Muscle layer of duodenum (tissue), 2 donors: ENCODE data around the gene TAOK3.
"Not testable (repeated sequence)": the region's sequence is repeated elsewhere in the genome, so short reads cannot be mapped to it uniquely, and the experiment has no call there.

ENCODE experiments used
- H3K27ac ChIP-seq: one replicate; pipeline ENCODE4 v1.7.0; 2013; ENCODE audit warnings: mild to moderate bottlenecking, low read length
- H3K27me3 ChIP-seq: one replicate; pipeline ENCODE4 v1.7.0; 2013; ENCODE audit warnings: low read depth, mild to moderate bottlenecking, control low read depth, low read length
- H3K36me3 ChIP-seq, 2 donors: one replicate each; pipeline ENCODE4 v1.7.0; 2013; ENCODE audit warnings: low read length in 2 of 2, control low read depth in 1 of 2, mild to moderate bottlenecking in 1 of 2; ENCODE audit not compliant: insufficient read depth in 2 of 2, control insufficient read depth in 1 of 2
- H3K4me1 ChIP-seq, 2 donors: one replicate each; pipeline ENCODE4 v1.7.0; 2013; ENCODE audit warnings: low read length in 2 of 2, mild to moderate bottlenecking in 2 of 2, control low read depth in 1 of 2, moderate library complexity in 1 of 2; ENCODE audit not compliant: insufficient read depth in 2 of 2, control insufficient read depth in 1 of 2
- H3K4me3 ChIP-seq, 2 donors: one replicate each; pipeline ENCODE4 v1.7.0; 2013; ENCODE audit warnings: low read length in 2 of 2, low read depth in 1 of 2, mild to moderate bottlenecking in 1 of 2
- H3K9me3 ChIP-seq, 2 donors: one replicate each; pipeline ENCODE4 v1.7.0; 2013; ENCODE audit warnings: low read length in 2 of 2, control low read depth in 1 of 2, mild to moderate bottlenecking in 1 of 2; ENCODE audit not compliant: control insufficient read depth in 1 of 2
- donor health status: healthy.

TAOK3 gene

GRCh38 chr12:118315821-118316220 is 56.9 kb downstream of the TAOK3 start:
- no peak overlapping the region for H3K4me3 ChIP-seq
- H3K9me3 ChIP-seq = no peaks in the 10 kb centered on the region
- no peaks in the 10 kb centered on the region for H3K36me3 ChIP-seq
- no peaks in the 10 kb centered on the region for H3K27me3 ChIP-seq
- no peaks in the 10 kb centered on the region for H3K4me1 ChIP-seq
- no peak overlapping the region for H3K27ac ChIP-seq

DNA sequence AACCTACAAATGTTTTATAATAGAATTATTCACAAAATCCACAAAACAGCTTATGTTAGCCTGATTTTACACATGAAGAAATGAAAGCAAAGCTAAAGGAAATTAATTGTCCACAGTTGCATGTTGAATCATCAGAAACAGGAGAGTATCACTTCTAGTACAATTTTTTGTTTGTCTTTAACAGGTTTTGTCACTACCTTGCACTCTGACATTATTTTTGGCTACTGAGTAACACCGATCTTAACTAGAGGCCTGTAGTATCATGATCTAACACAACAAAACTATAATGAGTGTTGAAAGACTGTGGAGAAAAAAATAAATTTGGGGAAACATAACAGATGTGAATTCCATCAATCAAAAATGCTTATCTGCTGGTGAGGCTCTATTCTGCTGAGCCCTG is 60.1 kb downstream of the TAOK3 start:
- Histone ChIP-seq H3K27ac (no peak overlapping the region), H3K27me3 (no peaks in the 10 kb centered on the region), H3K9me3 (no peaks in the 10 kb centered on the region), H3K36me3 (no peaks in the 10 kb centered on the region), H3K4me1 (peaks cover 0 to 2% of the 10 kb centered on the region in 2 donors), H3K4me3 (no peak overlapping the region)

GRCh38 chr12:118311666-118312065 is 61.0 kb downstream of the TAOK3 start:
- Histone ChIP-seq H3K36me3 (peaks cover 0 to 4% of the 10 kb centered on the region in 2 donors), H3K9me3 (no peaks in the 10 kb centered on the region), H3K27ac (no peak overlapping the region), H3K4me1 (peaks cover 0 to 3% of the 10 kb centered on the region in 2 donors), H3K27me3 (no peaks in the 10 kb centered on the region), H3K4me3 (no peak overlapping the region)

DNA sequence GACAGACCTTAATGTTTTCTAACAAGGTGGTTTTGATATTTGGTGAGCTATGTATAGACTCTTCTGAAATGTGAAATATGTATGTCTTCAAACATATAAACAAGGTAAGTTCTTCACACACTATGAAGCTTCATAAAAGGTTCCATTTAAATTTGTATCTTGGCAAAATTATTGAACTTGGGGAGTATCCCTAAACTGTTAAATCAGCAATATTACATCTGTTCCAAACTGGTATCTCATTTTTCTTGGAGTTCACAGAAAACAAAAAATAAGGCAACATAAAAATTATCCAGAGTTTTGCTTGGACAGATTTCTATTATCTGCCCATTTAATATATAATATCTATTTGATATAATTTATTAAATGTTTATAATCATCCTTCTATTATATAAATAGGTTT is 62.4 kb downstream of the TAOK3 start:
- Histone ChIP-seq H3K4me3 (no peak overlapping the region), H3K36me3 (peaks cover 0 to 4% of the 10 kb centered on the region in 2 donors), H3K9me3 (no peaks in the 10 kb centered on the region), H3K27ac (no peak overlapping the region), H3K4me1 (peaks cover 0 to 3% of the 10 kb centered on the region in 2 donors), H3K27me3 (no peaks in the 10 kb centered on the region)

GRCh38 chr12:118308006-118308405 is 64.7 kb downstream of the TAOK3 start:
- H3K27me3 ChIP-seq, H3K9me3 ChIP-seq, H3K4me1 ChIP-seq, H3K27ac ChIP-seq, H3K4me3 ChIP-seq, H3K36me3 ChIP-seq: not testable (repeated sequence)

DNA sequence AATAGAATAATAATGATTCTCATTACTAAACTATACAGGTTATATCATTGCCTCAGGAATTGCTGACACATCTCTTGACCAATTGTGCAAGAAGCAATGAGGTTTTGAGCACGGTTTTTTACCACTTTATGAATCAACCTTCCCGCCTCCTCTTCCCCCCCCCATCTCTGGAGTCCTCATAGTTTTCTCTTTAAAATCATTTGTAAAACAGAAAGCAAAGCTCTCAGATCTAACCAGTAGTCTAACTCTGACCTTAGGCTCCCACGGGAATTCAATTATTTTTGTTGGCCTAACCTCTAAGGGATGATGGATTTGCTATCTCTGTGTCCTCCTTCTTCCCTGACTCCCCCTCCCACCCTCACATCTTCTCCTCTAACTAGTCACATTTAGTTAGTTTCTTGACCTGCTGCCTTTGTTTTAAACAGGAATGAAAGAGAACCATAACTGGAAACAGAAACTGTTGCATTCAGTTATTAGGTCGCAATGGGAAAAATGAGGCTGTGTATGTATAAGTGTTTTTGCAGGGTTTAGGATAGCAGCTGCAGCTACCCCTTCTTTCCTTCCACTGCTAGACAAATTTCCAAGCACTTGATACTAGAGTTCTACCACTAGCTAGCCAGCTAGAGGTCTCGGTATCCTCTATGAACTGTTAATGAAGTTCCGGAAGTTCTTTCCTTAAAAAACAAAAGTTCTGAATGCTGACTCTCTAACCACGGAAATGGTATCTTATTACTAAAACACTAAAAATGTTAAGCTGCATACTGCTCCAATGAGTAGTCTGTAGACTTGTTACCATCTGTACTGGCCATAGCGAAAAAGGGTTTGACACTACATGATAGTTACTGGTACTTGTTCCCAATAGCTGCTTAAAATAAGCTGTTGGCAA is 65.4 kb downstream of the TAOK3 start:
- Histone ChIP-seq H3K9me3 (no peaks in the 10 kb centered on the region), H3K27me3 (no peaks in the 10 kb centered on the region), H3K4me1 (peaks cover 0 to 3% of the 10 kb centered on the region in 2 donors), H3K4me3 (peak overlapping the region; percentile 23 to 53), H3K36me3 (peaks cover 0 to 4% of the 10 kb centered on the region in 2 donors), H3K27ac (peak overlapping the region; percentile 74)

GRCh38 chr12:118304093-118304492 is 68.6 kb downstream of the TAOK3 start:
- Histone ChIP-seq H3K4me1 (peaks cover 0 to 5% of the 10 kb centered on the region in 2 donors), H3K27me3 (no peaks in the 10 kb centered on the region), H3K27ac (no peak overlapping the region), H3K9me3 (no peaks in the 10 kb centered on the region), H3K36me3 (peaks cover 0 to 4% of the 10 kb centered on the region in 2 donors), H3K4me3 (no peak overlapping the region)

DNA sequence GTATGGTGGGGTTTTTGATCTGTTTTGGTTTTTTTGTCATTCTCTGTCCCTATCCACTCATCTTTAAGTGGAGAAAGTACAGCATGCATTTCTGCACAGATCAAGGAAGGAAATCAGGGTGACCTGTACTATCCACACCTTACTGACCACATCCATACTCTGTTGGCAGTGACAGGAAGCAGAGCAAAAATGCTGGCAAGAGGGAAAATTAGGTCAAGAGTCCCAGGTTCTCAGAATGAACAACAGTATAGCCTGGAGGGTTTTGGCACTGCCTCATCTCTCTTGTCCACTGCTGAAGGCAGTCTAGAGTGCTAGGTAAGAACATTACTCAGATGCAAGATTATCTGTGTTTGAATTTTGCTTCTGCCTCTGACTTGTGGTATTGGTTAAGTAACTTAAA is 70.7 kb downstream of the TAOK3 start:
- H3K27ac ChIP-seq = no peak overlapping the region
- H3K36me3 ChIP-seq = no peaks in the 10 kb centered on the region

GRCh38 chr12:118299791-118300460 is 72.8 kb downstream of the TAOK3 start:
- Histone ChIP-seq H3K9me3 (no peaks in the 10 kb centered on the region), H3K27me3 (no peaks in the 10 kb centered on the region), H3K36me3 (no peaks in the 10 kb centered on the region), H3K4me3 (no peak overlapping the region), H3K27ac (no peak overlapping the region), H3K4me1 (peaks cover 0 to 3% of the 10 kb centered on the region in 2 donors)

More for the DNA sequence above, 70.7 kb downstream of the TAOK3 start:
- H3K4me1 ChIP-seq = peaks cover 0 to 3% of the 10 kb centered on the region in 2 donors
- no peaks in the 10 kb centered on the region for H3K9me3 ChIP-seq
- H3K4me3 ChIP-seq = no peak overlapping the region
- no peaks in the 10 kb centered on the region for H3K27me3 ChIP-seq

DNA sequence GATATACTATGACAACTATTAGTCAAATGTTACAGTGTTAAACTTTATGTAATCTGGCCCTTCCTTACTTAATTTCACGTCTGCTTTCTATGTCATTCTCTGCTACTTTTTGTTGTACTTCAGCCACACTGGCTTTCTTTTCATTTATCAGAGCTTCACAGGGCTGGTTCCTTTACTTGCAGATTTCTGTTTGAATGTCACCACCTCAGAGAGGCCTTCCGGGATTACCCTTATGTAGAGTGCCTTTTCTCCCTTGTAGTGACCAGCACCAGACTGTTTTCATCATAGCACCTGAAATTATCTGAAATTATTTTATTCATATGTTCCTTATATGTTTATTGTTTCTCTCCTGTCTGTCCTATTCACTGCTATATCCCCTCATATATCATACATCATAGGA is 75.4 kb downstream of the TAOK3 start:
- peaks cover 0 to 3% of the 10 kb centered on the region in 2 donors for H3K4me1 ChIP-seq
- no peaks in the 10 kb centered on the region for H3K27me3 ChIP-seq
- no peak overlapping the region for H3K27ac ChIP-seq
- no peaks in the 10 kb centered on the region for H3K9me3 ChIP-seq
- no peak overlapping the region for H3K4me3 ChIP-seq
- no peaks in the 10 kb centered on the region for H3K36me3 ChIP-seq

GRCh38 chr12:118292836-118293235 is 79.9 kb downstream of the TAOK3 start:
- H3K4me1 ChIP-seq = peaks cover 0 to 5% of the 10 kb centered on the region in 2 donors
- no peak overlapping the region for H3K4me3 ChIP-seq
- no peaks in the 10 kb centered on the region for H3K36me3 ChIP-seq
- H3K9me3 ChIP-seq = no peaks in the 10 kb centered on the region
- no peak overlapping the region for H3K27ac ChIP-seq
- no peaks in the 10 kb centered on the region for H3K27me3 ChIP-seq
